Spleen (tissue), 7 donors: ENCODE data around the gene NEK5.

ENCODE experiments used
- CTCF ChIP-seq, 11 experiments: fragments of 200-600 bp in 7 of 11; fragments of 450-650 bp in 4 of 11; sonication (generic) in 4 of 11; IDR thresholded peaks in 8 of 11; conservative IDR thresholded peaks in 3 of 11; 1 replicate in 7 of 11; 2 replicates in 4 of 11; pipeline versions ENCODE4 v1.4.0 to v1.8.0; 2016 to 2021; ENCODE audit warnings: antibody characterized with exemption in 11 of 11, inconsistent platforms in 4 of 11, mild to moderate bottlenecking in 1 of 11
- POLR2AphosphoS5 ChIP-seq, 3 donors: sonication (generic); formaldehyde crosslinking; IDR thresholded peaks; one replicate each; pipeline ENCODE4 v1.5.1; 2017; ENCODE audit warnings: antibody characterized with exemption in 3 of 3
- donor health status: DM: no; HTN: no; CAD: no; lungs with moderate emphysema.
- donor health status: DM: no; HTN: no; CAD: no.
- donor health status: DM: no; HTN: no; CAD: no.

DNA sequence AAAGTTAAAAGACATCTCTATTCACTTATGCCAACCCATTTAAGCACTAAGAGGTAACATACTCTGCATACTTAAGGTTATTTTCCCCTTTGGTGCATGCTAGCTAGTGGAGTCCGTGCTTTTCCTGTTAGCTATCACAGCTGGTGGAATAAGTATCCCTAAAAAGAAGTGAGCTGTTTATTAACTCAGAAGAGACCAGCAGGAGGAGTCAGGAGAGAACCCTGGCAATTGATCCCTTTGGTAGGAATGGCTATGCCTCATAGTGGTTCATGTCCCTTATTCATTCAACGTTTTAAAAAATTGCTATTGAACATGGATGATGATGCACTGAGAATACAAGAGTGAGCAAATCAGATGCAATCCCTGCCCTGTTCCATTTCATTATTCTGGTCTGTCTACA lies 12.4 kb upstream of the NEK5 start:
- TF ChIP-seq CTCF (IDR thresholded peaks at IDR 0.05 in 8 of 11, conservative IDR thresholded peaks at IDR 0.05 in 3 of 11) (no peak), POLR2AphosphoS5 (IDR thresholded peaks at IDR 0.05) (no peak)
